D721Med (cell line): Measurements from ENCODE around the gene CSTA.

Experiments used
- DNase-seq: peaks from one replicate; pipeline ENCODE4 v3.0.0; 2011; ENCODE audit warnings: low spot score; ENCODE audit not compliant: insufficient read length
- FAIRE-seq: peaks from 2 replicates; lab custom pipeline; 2011; peaks lifted over from hg19 to GRCh38; lab: Jason Lieb, UNC
- CTCF ChIP-seq: IDR thresholded peaks from 2 replicates; pipeline ENCODE4 v1.5.1; 2012; ENCODE audit warnings: mild to moderate bottlenecking, control low read depth; ENCODE audit not compliant: insufficient read depth; ENCODE audit errors: missing control alignments

Gene CSTA

GRCh38 chr3:122389892-122390291 lies 64.8 kb downstream of the CSTA start:
- FAIRE-seq = no peak
- TF ChIP-seq CTCF = no peak
- DNase-seq = no peak

GRCh38 chr3:122390665-122391064 lies 65.6 kb downstream of the CSTA start:
- no peak for DNase-seq
- FAIRE-seq = no peak

More at GRCh38 chr3:122390665-122391064, 65.6 kb downstream of the CSTA start:
- TF ChIP-seq CTCF = no peak
